B cell (primary cell): ENCODE results near the gene EMID1. TPM values are rescaled to one million over a fixed set of nuclear protein-coding genes. Genes with fewer than 3 reads are reported as not detected.

Experiments used
- ATAC-seq: fragments of 200-7000 bp; cut with Tn5 transposase; one replicate; pipeline ENCODE4 v1.10.0; 2021; ENCODE audit warnings: low read depth, mild to moderate bottlenecking, moderate number of reproducible peaks, moderate library complexity
- CTCF ChIA-PET: fragments of 350-600 bp; sonication (Branson Sonifier 250); formaldehyde crosslinking; loops from one replicate; lab custom pipeline; 2021; ENCODE audit warnings: antibody characterized with exemption, inconsistent platforms; lab: Charles Lee
- POLR2A ChIA-PET: fragments of 350-600 bp; sonication (Branson Sonifier 250); formaldehyde crosslinking; loops from one replicate; lab custom pipeline; 2021; ENCODE audit warnings: antibody characterized with exemption; lab: Charles Lee
- DNase-seq: peaks from one replicate; pipeline ENCODE4 v3.0.0; 2013
- H2AFZ ChIP-seq: 2 replicates; pipeline ENCODE4 v1.6.1; 2012; ENCODE audit warnings: mild to moderate bottlenecking, low read depth, low read length; ENCODE audit not compliant: insufficient read depth, poor library complexity, severe bottlenecking
- H3K27ac ChIP-seq, 2 donors: 1 replicate in 1 of 2; 2 replicates in 1 of 2; pipeline ENCODE4 v1.5.1; 2012 to 2013; ENCODE audit warnings: low read length in 2 of 2, mild to moderate bottlenecking in 2 of 2, moderate library complexity in 1 of 2
- H3K27me3 ChIP-seq, 4 experiments: fragments of 200-600 bp in 1 of 4; sonication (generic) in 1 of 4; replicated peaks in 1 of 4; 1 replicate in 2 of 4; 2 replicates in 2 of 4; pipeline versions ENCODE4 v1.6.1 to v1.7.0; 2013 to 2016; ENCODE audit warnings: low read length in 3 of 4, mild to moderate bottlenecking in 2 of 4, mixed read lengths in 1 of 4, moderate library complexity in 1 of 4; ENCODE audit not compliant: insufficient read depth in 4 of 4, control insufficient read depth in 3 of 4; ENCODE audit errors: control extremely low read depth in 1 of 4
- H3K36me3 ChIP-seq, 2 experiments: replicated peaks in 1 of 2; 1 replicate in 1 of 2; 2 replicates in 1 of 2; pipeline versions ENCODE4 v1.6.1 to v1.7.1; 2013; ENCODE audit warnings: low read length in 1 of 2; ENCODE audit not compliant: insufficient read depth in 2 of 2, control insufficient read depth in 1 of 2; ENCODE audit errors: control extremely low read depth in 1 of 2, extremely low read depth in 1 of 2
- H3K4me1 ChIP-seq, 2 donors: fragments of 200-600 bp in 1 of 2; sonication (generic) in 1 of 2; 1 replicate in 1 of 2; 2 replicates in 1 of 2; pipeline versions ENCODE4 v1.5.1 to v1.6.1; 2013 to 2017; ENCODE audit warnings: low read length in 2 of 2; ENCODE audit not compliant: control insufficient read depth in 2 of 2, insufficient read depth in 2 of 2
- H3K4me2 ChIP-seq: replicated peaks from 2 replicates; pipeline ENCODE3; 2012; ENCODE audit warnings: mild to moderate bottlenecking, low read depth, low read length; ENCODE audit not compliant: poor library complexity, severe bottlenecking
- H3K4me3 ChIP-seq, 5 experiments: fragments of 200-600 bp in 1 of 5; sonication (generic) in 1 of 5; 1 replicate in 3 of 5; 2 replicates in 2 of 5; pipeline versions ENCODE4 v1.5.1 to v1.7.0; 2011 to 2016; ENCODE audit warnings: low read length in 4 of 5, mild to moderate bottlenecking in 4 of 5, low read depth in 2 of 5, control low read depth in 1 of 5, moderate library complexity in 1 of 5; ENCODE audit not compliant: insufficient read depth in 1 of 5; ENCODE audit errors: control extremely low read depth in 1 of 5, extremely low read depth in 1 of 5
- H3K79me2 ChIP-seq: fragments of 200-600 bp; sonication (generic); one replicate; pipeline ENCODE4 v1.6.0; 2016; ENCODE audit warnings: low read length; ENCODE audit not compliant: control insufficient read depth, insufficient read depth
- H3K9ac ChIP-seq: fragments of 200-600 bp; sonication (generic); 2 replicates; pipeline ENCODE4 v1.6.1; 2017; ENCODE audit warnings: mild to moderate bottlenecking, low read length, moderate library complexity
- H3K9me3 ChIP-seq, 3 donors: one replicate each; pipeline versions ENCODE4 v1.6.1 to v1.7.1; 2013; ENCODE audit warnings: low read length in 2 of 3; ENCODE audit not compliant: control insufficient read depth in 2 of 3, insufficient read depth in 1 of 3; ENCODE audit errors: control extremely low read depth in 1 of 3
- H4K20me1 ChIP-seq: 2 replicates; pipeline ENCODE4 v1.6.0; 2012; ENCODE audit warnings: mild to moderate bottlenecking, low read length; ENCODE audit not compliant: insufficient read depth, control insufficient read depth, poor library complexity, severe bottlenecking
- H3K27ac Mint-ChIP-seq: one replicate; pipeline ENCODE4 v1.8.0; 2021; ENCODE audit warnings: mixed read lengths
- H3K27me3 Mint-ChIP-seq: one replicate; pipeline ENCODE4 v1.8.0; 2021; ENCODE audit warnings: mixed read lengths
- H3K4me1 Mint-ChIP-seq: one replicate; pipeline ENCODE4 v1.8.0; 2021; ENCODE audit warnings: mixed read lengths
- H3K4me3 Mint-ChIP-seq: one replicate; pipeline ENCODE4 v1.8.0; 2021; ENCODE audit warnings: mixed read lengths
- H3K9me3 Mint-ChIP-seq: one replicate; pipeline ENCODE4 v1.8.0; 2022; ENCODE audit warnings: mixed read lengths; ENCODE audit not compliant: insufficient read depth
- CTCF ChIP-seq: fragments of 200-600 bp; IDR thresholded peaks from one replicate; pipeline ENCODE4 v1.8.0; 2022; ENCODE audit warnings: antibody characterized with exemption, mild to moderate bottlenecking
- EZH2 ChIP-seq: IDR thresholded peaks from 2 replicates; pipeline ENCODE4 v1.6.1; 2012; ENCODE audit warnings: borderline replicate concordance, low read depth, mild to moderate bottlenecking, moderate library complexity, low read length; ENCODE audit not compliant: insufficient read depth, poor library complexity, severe bottlenecking
- WGBS: methylation state at CpG from one replicate; pipeline ENCODE4 v1.1.5; 2013; ENCODE audit warnings: missing lambda C conversion rate; ENCODE audit not compliant: insufficient coverage; 5-methylcytosine and 5-hydroxymethylcytosine counted together
- intact Hi-C: fragments of 100-400 bp; cut with micrococcal nuclease; formaldehyde crosslinking; loops from one replicate; pipeline ENCODE4 v1.10.0; 2022
- polyA plus RNA-seq: library from polyadenylated mRNA; depleted of rRNA; stranded (reverse); fragments of >200 nt; gene quantifications from 2 replicates; pipeline ENCODE4 v1.2.3, GENCODE V29; 2012
- total RNA-seq, 2 donors: library from RNA; stranded (reverse); fragments of 120-200 nt in 1 of 2; gene quantifications; 1 replicate in 1 of 2; 2 replicates in 1 of 2; pipeline versions ENCODE4 v1.2.3 to v1.2.4, GENCODE V29; 2013 to 2022

Gene EMID1
- total and polyA plus RNA-seq, 2 donors (not counting 1 experiment from before 2014, with no cell fraction given): not detected

- H3K79me2 ChIP-seq: no peaks in the 10 kb centered on the region
- Mint-ChIP-seq H3K4me1 (no peaks in the 10 kb centered on the region), H3K9me3 (no peaks in the 10 kb centered on the region), H3K27me3 (peaks cover 60% of the 10 kb centered on the region), H3K27ac (no peak overlapping the region), H3K4me3 (no peak overlapping the region)
- no peaks in the 10 kb centered on the region for H3K4me1 ChIP-seq
- no peak overlapping the region for H3K4me3 ChIP-seq
- H3K27me3 ChIP-seq: peaks cover 0 to 22% (median 9%) of the 10 kb centered on the region in 4 experiments
- H3K4me2 ChIP-seq: no peak overlapping the region
- H3K9me3 ChIP-seq: peaks cover 1 to 14% (median 3%) of the 10 kb centered on the region in 3 donors
- intact Hi-C loops: no loop called here
- DNase-seq (no peak), ATAC-seq (no peak)
- TF ChIP-seq EZH2: no peak
- no peak for TF ChIP-seq CTCF
- no peak overlapping the region for H3K9ac ChIP-seq
- WGBS: 94% methylated on average over 17 of the region's 19 CpGs
- ChIA-PET CTCF (interaction anchor here (0.6 kb wide), 1 partner anchor 14 kb away, joined by 3 read pairs; no protein-coding TSS in a partner anchor), POLR2A (no interaction called here)
- no peak overlapping the region for H2AFZ ChIP-seq
- no peaks in the 10 kb centered on the region for H4K20me1 ChIP-seq
- H3K27ac ChIP-seq: no peak overlapping the region
- H3K36me3 ChIP-seq: no peaks in the 10 kb centered on the region
Measured at GRCh38 chr22:29183971-29184848, 21.5 kb upstream of the EMID1 start.
